GM20431 (cell line): Measurements from ENCODE around the gene SOD2.
"Not testable (repeated sequence)": the region's sequence is repeated elsewhere in the genome, so short reads cannot be mapped to it uniquely, and the experiment has no call there.

ENCODE experiments used
- in situ Hi-C: fragments of 300-500 bp; cut with MseI, MboI; formaldehyde crosslinking; loops from one replicate; pipeline ENCODE4 v1.15.0; 2020; ENCODE audit warnings: low sequenced_read_pairs; ENCODE audit not compliant: unreplicated experiment

Gene SOD2

DNA sequence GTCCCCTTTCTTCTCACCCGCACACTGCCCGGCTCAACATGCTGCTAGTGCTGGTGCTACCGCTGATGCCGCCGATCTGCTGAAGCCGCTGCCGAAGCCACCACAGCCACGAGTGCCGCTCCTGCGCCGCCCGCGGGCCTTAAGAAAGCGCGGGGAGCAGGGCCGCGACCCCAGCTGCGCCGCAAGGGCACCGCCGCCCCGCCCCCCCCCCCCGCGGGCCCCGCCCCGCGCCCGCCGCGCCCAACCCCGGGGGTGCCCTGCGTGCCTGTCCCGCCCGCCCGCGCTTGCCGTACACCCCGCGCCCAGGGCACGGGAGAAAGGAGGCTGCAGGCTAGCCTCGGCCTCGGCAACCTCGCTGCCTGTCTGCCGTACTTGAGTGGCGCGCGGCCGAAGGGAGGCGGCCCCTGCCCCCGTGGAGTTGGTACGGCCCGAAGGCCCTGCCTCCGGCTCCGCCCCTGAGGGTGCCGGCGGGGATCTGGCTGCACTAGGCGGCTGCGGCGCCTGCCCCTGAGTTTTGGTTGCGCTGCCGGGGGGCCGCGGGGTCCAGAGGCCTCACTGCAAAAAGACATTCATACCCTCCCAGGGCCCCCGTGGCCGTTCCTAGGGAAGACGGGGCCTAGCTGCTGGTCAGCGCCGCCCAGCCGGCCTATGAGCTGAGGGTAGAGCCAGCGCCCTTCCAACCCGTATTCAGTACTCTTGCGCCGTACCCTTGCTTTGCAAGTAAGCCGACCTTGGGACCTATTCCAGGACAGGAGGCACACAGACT, at the start of gene SOD2:
SOD2 (minus strand) TSS at position 114 of the 766 bp plus-strand sequence; CDS start at position 40, 74 bp downstream.
- in situ Hi-C loops, result loop anchor here (25.0 kb wide), 1 partner anchor 244 kb away; no protein-coding TSS in a partner anchor

DNA sequence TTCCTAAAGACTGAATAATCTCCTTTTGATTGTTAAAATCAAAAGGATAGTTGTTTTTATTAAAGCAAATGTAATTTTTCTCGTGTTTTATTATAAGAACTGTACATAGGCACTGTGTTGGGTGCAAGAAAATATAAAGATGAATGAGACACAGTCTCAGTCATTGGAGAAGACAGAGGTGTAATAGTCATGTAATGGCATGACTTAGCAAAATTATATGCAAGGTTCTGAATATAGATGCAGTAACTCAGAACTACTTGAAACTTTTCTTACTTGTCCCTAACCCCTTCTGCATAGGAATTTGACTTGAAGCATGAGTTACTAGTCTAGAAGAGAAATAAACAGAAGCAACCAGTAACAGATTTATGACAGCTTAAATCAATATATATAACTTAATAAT, 49.1 kb upstream of the SOD2 start:
- in situ Hi-C loops, result no loop called here

DNA sequence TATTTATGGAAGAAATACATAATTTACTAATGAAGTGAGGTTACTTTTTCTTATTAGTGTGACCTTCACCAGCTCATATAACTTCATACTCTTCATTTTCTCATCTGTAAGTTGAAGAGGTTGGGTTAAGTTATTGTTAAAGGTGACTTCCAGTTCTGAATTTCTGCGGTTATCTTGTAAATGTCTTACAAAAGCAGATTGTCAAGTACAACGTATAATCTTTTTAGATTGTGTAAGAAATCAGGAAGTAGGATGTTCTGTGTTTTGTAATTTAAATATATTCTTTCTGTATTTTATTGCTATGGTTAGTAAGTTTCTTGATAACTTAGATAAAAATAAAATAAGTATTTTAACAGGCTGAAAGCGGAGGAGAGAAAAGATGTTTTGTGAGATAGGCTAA, 46.3 kb upstream of the SOD2 start:
- in situ Hi-C loops, result no loop called here

DNA sequence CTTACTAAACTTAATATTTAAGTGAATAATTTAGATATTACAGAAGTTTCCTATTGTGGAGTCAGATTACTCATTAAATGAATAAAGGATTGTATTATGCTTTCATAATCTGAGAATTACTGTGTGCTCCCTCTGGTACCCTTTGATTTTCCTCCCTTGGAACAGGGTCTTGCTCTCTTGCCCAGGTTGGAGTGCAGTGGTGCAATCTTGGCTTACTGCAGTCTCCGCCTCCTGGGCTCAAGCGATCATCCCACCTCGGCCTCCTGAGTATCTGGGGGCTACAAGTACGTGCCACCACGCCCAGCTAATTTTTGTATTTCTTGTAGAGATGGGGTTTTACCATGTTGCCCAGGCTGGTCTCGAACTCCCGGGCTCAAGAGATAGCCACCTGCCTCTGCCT, 43.9 kb upstream of the SOD2 start:
- in situ Hi-C loops, result no loop called here

DNA sequence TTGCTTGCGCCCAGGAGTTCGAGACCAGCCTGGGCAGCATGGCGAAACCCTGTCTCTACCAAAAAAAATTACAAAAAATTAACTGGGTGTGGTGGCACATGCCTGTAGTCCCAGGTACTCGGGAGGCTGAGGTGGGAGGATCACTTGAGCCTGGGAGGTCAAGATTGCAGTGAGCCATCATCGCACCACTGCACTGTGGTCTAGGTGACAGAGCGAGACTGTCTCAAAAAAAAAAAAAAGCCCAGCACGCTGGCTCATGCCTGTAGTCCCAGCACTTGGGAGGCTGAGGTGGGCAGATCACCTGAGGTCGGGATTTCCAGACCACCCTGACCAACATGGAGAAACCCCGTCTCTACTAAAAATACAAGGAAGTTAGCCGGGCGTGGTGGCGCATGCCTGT, 40.4 kb upstream of the SOD2 start:
- in situ Hi-C loops, result not testable (repeated sequence)

DNA sequence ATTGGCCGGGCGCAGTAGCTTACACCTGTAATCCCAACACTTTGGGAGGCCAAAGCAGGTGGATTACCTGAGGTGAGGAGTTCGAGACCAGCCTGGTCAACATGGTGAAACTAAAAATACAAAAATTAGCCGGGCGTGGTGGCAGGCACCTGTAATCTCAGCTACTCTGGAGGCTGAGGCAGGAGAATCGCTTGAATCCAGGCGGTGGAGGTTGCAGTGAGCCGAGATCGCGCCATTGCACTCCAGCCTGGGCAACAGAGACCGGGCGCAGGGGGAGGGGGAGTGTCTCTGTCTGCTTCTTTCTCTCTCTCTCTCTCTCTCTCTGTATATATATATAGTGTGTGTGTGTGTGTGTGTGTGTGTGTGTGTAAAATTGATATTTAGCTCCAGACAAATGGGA, 39.5 kb upstream of the SOD2 start:
- in situ Hi-C loops, result not testable (repeated sequence)

DNA sequence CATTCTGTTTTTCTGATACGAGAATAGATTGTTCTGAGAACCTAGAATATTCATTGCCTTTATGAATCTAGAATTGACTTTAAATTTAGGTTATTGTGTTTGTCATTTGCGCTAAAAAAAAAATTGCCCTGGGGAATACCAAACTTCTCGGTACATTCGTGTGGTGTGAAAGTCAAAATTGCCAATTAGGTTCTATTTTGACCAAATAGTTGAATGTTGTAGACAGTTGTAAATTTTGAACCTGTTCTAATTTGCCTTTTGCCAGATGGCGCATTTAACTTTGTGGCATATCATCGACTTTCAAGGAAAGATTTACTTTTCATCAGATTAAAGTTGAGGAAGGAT, 37.3 kb upstream of the SOD2 start:
- in situ Hi-C loops, result no loop called here

DNA sequence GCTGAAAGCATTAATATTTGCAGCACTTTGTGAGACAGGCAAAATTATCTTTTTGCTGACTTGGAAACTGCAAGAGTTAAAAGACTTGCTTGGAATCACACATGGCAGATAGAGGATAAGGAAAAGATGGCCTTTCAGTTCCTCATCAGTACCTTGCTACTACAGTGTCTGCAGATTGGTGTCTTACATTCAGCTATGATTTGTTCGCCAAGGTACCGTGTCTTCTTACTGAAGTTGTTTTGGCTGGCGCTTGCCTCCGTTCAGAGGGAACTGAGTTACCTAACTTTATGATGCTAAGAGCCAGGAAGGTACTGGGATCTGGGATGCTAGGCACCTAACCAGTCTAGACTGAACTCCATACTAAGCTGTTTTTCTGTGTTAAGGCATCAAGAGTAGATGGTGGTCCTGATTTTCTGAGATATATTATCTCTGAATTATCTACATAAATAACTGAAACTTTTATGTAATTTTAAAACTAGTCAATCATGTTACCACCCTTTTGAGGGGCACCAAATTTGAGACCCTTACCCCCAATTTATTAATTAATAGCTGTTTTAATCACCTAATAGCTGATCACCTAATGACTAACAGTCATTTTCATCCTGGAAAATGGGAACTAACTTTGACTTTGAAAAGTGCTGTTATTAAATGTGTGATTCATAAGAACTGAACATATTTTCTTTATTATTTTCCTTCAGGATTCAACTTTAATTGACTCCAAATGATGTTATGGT, 36.7 kb upstream of the SOD2 start:
- in situ Hi-C loops, result no loop called here

DNA sequence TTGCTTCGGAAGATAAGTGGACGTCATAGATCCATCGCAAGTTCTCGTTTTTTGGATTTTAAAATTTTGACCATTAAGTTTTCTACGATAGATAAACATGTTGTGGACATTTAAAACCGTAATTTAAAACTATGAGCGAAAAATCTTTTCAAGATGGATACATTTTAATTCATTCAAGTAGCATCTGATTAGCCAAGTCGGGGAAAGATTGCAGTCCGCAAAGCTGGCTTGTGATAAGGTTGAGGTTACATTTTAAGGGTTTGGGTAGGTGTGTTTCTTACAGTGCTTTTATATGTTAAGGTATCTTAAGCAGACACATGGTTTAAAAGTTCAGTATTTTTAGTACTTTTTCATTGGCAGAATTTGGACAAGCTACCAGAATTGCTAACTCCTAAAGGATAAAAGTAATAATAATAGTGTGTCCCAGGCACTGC, 35.5 kb upstream of the SOD2 start:
- in situ Hi-C loops, result no loop called here

DNA sequence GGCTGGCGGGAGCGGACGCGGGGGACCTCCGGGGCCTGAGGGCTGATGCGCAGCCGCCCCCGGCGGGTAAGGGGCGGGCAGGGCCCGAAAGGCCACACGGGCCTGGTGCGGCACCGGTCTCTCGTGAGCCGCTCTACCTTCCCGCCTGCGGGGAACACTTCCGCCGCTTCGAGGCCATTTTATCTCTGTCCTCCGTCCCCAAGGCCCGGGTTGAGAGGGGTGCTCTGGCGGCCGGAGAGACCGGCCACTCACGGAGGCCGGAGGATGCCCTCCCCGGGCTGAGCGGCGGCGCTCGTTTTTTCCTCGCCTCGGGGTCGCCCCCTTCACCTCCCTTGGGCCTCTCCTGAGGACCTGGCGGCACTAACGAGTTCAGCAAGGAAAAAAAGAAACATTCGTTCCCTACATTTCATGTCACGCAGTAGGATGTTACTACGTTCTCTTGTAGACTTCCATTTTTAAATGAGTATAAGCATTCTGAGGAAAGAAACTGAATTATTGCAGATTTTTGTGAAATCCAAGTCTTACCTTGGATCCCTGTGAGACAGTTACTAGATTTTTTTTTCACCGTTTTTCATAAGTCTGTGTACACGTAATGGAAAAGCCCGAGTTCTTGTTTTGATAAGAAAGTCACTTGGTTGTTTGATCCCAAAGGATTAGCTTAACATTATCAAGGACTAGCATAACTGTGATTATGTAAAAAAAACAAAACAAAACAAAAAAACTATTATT, 34.8 kb upstream of the SOD2 start:
- in situ Hi-C loops, result no loop called here

DNA sequence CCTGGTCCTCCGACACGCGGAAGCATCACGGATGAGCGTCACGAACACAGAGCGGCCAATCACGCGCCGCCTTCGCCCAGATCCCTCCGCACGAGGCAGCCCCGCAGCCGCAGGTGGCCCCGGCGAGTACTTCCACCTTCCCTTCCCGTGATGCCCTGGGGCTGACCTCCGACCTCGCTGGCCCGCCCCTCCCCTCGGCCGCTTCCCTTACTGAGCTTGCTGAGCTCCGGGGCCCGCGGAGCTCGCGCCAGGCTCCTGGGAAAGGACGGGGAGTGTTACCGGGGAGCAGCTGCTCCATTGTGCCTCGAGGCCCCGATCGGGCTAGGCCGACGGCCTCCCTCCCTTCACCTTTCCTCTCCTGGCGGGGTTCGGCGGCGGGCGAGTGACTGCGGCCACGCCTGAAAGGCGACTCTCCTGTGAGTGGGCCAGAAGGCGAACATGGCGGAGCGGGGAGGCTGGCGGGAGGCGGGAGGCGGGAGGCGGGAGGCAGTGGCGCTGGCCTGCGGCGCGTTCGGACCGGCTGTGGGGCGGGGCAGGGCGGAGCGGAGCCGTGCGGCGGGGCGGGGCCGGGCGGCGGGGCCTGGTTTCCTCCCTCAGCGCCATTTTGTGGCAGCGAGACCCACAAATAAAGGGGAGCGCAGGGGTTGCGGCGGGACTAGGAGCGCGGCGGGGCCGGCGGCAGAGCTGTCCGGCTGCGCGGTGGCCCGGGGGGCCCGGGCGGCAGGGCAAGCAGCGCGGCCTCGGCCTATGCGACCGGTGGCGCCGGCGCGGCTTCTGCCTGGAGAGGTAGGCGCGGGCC, 34.1 kb upstream of the SOD2 start, which contains the start of gene WTAP:
WTAP (plus strand) TSS at position 589 of the 799 bp plus-strand sequence. CDS start 8,760 bp downstream, outside the sequence.
- in situ Hi-C loops, result no loop called here

DNA sequence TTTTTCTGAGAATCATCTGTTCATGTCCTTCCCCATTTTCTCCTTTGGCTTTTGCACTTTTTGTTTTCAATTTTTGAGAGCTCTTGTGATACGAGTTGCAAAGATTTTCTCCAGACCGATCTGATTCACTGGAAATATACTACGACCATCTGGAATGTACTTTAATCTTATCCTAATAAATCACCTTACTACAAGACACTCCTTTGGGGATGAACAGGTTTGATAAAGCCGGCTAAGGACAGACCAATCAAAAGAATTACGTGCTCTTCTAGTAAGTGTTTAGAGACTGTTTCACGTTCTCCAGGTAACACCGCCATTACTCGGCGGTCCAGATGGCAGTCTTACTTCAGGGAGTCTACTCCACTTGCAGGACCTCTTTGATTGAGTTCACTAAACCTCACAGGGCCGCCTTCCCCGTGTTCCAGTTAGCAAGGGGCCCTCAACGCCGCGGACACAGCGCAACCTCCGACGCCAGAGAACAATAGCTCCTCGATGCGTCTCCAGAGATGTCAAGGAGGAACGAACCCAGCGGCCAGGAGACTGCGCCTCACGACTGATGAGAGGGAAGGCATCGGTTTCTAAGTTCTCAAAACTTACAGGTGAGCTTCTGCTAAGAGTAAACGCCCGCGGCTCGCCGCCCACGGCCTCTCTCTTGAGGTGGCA, 33.3 kb upstream of the SOD2 start:
- in situ Hi-C loops, result no loop called here

DNA sequence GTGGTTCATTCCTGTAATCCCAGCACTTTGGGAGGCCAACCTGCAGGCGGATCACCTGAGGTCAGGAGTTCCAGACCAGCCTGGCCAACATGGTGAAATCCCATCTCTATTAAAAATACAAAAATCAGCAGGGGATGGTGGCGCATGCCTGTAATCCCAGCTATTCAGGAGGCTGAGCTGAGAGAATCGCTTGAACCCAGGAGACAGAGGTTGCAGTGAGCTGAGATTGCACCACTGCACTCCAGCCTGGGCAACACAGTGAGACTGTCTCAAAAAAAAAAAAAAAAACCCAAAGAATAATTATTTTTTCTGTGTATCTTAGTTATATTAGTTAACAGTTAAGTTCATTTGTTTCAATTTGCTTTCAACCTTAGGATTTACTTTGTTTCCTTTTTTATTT, 32.2 kb upstream of the SOD2 start:
- in situ Hi-C loops, result not testable (repeated sequence)

DNA sequence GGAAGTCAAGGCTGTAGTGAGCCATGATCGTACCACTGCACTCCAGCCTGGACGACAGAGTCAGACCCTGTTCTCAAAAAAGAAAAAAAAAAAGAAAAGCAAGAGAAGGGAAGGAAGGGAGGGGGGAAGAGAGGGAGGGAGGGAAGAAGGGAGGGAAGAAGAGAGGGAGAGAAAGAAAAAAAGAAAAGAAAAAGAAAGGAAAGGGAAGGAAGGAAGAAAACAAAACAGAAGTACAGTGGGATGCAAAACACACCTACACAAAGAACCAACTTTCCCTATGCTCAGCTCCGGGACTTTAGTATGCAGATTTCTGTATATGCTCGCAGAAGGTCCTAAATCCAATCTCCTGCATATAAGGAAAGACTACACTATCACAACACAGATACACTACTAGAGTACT, 31.7 kb upstream of the SOD2 start:
- in situ Hi-C loops, result no loop called here

DNA sequence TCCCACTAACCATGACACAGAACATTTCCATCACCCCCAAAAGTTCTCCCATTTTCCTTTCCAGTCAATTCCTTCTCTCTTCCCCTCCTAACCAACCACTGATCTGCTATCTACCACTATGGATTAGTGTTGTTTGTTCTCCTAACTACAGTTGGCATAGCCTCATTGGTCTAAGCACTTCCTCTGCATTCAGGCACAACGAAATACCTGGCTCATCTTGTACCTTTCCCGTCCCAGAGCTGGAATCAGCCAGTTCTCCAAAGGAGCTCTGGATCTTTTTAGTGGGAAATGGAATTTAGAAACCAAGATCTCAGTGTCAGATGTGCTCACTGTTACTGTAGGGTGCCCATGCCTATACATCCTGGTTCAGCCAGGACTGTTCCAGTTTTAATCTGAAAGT, 30.2 kb upstream of the SOD2 start:
- in situ Hi-C loops, result no loop called here

DNA sequence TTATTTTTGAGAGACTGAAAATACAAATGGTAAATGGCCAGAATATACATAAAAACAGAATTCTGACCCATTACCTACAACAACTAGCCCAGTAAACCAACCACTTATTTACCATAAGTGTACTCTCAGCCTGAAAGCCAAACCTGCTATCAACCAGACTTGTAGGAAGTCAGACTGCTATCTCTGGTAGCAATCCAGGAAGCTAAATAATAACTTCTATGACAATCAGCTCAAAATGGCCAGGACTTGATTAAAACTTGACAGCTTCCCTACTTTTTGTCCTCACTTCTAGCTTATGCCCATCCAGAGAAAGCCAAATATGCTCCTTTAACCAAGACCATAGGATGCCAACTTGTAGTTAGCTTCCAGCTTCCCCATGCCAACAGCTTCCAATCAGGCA, 29.6 kb upstream of the SOD2 start:
- in situ Hi-C loops, result no loop called here

DNA sequence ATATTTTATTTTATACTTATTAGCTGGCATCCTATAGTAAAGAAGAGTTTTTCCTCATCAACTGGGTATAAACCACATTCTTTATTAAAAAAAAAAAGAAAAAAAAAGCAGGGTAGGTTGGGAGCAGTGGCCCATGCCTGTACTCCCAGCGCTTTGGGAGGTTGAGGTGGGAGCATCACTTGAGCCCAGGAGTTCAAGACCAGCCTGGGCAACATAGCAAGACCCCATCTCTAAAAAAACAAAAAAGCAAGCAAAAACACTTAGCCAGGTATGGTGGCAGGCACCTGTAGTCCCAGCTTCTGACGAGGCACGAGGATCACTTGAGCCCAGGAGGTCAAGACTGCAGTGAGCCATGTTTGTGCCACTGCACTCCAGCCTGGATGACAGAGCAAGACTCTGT, 28.9 kb upstream of the SOD2 start:
- in situ Hi-C loops, result not testable (repeated sequence)

DNA sequence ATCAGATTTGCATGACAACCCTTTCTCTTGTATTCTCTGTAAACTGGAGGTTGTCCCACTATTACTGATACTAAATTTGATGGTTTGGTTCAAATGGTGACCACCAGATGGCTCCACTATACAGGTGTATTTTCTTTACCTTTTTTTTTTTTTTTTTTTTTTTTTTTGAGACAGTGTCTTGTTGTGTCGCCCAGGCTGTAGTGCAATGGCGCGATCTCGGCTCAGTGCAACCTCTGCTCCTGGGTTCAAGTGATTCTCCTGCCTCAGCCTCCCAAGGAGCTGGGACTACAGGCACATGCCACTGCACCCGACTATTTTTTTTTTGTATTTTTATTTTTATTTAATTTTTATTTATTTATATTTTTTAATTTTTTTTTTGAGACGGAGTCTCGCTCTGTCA, 27.7 kb upstream of the SOD2 start:
- in situ Hi-C loops, result no loop called here

DNA sequence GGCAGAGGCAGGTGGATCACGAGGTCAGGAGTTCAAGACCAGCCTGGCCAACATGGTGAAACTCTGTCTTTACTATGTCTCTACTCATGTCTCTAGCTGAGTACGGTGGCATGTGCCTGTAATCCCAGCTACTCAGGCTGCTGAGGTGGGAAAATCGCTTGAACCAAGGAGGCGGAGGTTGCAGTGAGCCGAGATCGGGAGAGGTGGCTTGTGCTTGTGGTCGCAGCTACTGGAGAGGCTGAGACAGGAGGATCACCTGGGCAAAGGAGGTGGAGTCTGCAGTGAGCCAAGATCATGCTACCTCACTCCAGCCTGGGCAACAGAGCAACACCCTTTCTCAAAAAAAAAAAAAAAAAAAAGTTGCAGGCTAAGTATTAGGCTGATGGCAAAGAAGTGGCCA, 26.2 kb upstream of the SOD2 start:
- in situ Hi-C loops, result no loop called here

DNA sequence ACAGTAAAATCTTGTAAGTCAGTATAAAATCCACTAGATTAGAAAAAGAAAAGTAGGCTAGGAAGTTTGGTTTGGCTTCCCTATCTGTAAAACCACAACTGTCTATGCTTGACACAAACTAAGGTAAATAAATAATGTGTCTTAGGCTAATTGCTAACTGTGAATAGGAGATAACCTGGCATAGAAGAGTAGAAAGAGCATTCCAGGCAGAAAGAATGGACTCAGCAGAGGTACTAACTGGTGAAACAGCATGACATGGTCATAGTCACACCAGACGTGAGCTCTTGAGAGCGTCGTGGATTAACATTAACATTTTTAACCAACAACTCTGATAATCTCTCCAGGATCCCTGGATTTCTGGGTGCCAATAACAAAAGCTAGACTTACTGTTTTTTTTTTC, 25.6 kb upstream of the SOD2 start:
- in situ Hi-C loops, result no loop called here
